Vagina (tissue), 2 donors: ENCODE data around the gene ITPKB. TPM values are rescaled to one million over a fixed set of nuclear protein-coding genes. Genes with fewer than 3 reads are reported as not detected.
"Not testable (repeated sequence)": the region's sequence is repeated elsewhere in the genome, so short reads cannot be mapped to it uniquely, and the experiment has no call there.

Source experiments
- DNase-seq, 2 donors: peaks; one replicate each; pipeline ENCODE4 v3.0.0-alpha.2; 2017; ENCODE audit errors: extremely low spot score in 2 of 2
- H3K27ac ChIP-seq: fragments of 200-600 bp; sonication (generic); one replicate; pipeline ENCODE4 v1.5.1; 2019
- H3K27me3 ChIP-seq: fragments of 200-600 bp; sonication (generic); one replicate; pipeline ENCODE4 v1.5.1; 2019
- H3K36me3 ChIP-seq, 2 donors: fragments of 200-600 bp; sonication (generic); one replicate each; pipeline ENCODE4 v1.5.1; 2017 to 2019
- H3K4me1 ChIP-seq: fragments of 200-600 bp; sonication (generic); one replicate; pipeline ENCODE4 v1.5.1; 2019
- H3K4me3 ChIP-seq, 2 donors: fragments of 200-600 bp; sonication (generic); 1 replicate in 1 of 2; 2 replicates in 1 of 2; pipeline ENCODE4 v1.5.1; 2016 to 2019
- H3K9me3 ChIP-seq: fragments of 200-600 bp; sonication (generic); one replicate; pipeline ENCODE4 v1.5.1; 2019
- POLR2A ChIP-seq, 2 donors: fragments of 450-650 bp; IDR thresholded peaks; one replicate each; pipeline ENCODE4 v1.6.1; 2017; ENCODE audit warnings: antibody characterized with exemption in 2 of 2, mild to moderate bottlenecking in 2 of 2, moderate library complexity in 2 of 2
- POLR2AphosphoS5 ChIP-seq, 2 donors: sonication (generic); formaldehyde crosslinking; IDR thresholded peaks; one replicate each; pipeline ENCODE4 v1.9.0; 2017; ENCODE audit warnings: antibody characterized with exemption in 2 of 2, mild to moderate bottlenecking in 2 of 2, low read depth in 1 of 2; ENCODE audit not compliant: insufficient read depth in 1 of 2
- intact Hi-C: fragments of 100-400 bp; cut with DNase I; formaldehyde crosslinking; loops from one replicate; pipeline ENCODE4 v1.15.1; 2023
- total RNA-seq: library from RNA; depleted of rRNA; stranded (reverse); fragments of >200 nt; gene quantifications from one replicate; pipeline ENCODE4 v1.2.3, GENCODE V29; 2016
- TF ChIP-seq, protein P1 (sequence below), 3 experiments: fragments of 450-650 bp in 2 of 3; fragments of 200-600 bp in 1 of 3; sonication (generic) in 1 of 3; IDR thresholded peaks; one replicate each; pipeline ENCODE4 v1.5.1; 2017 to 2019; ENCODE audit warnings: antibody characterized with exemption in 3 of 3, mild to moderate bottlenecking in 2 of 3, moderate library complexity in 2 of 3

The ITPKB gene
- total RNA-seq, 1 donor from 2014 or later, result 31.7 TPM

- intact Hi-C loops, result no loop called here
- no peaks in the 10 kb centered on the region for H3K27me3 ChIP-seq
- DNase-seq, result no peak
- H3K4me3 ChIP-seq, result no peak overlapping the region
- TF ChIP-seq, protein P1, sequence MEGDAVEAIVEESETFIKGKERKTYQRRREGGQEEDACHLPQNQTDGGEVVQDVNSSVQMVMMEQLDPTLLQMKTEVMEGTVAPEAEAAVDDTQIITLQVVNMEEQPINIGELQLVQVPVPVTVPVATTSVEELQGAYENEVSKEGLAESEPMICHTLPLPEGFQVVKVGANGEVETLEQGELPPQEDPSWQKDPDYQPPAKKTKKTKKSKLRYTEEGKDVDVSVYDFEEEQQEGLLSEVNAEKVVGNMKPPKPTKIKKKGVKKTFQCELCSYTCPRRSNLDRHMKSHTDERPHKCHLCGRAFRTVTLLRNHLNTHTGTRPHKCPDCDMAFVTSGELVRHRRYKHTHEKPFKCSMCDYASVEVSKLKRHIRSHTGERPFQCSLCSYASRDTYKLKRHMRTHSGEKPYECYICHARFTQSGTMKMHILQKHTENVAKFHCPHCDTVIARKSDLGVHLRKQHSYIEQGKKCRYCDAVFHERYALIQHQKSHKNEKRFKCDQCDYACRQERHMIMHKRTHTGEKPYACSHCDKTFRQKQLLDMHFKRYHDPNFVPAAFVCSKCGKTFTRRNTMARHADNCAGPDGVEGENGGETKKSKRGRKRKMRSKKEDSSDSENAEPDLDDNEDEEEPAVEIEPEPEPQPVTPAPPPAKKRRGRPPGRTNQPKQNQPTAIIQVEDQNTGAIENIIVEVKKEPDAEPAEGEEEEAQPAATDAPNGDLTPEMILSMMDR (IDR thresholded peaks at IDR 0.05), result no peak
- TF ChIP-seq POLR2AphosphoS5 (IDR thresholded peaks at IDR 0.05; ENCODE audit: insufficient read depth in 1 of 2, low read depth in 1 of 2) (no peak), POLR2A (IDR thresholded peaks at IDR 0.05) (no peak)
- H3K4me1 ChIP-seq, result no peaks in the 10 kb centered on the region
- no peak overlapping the region for H3K27ac ChIP-seq
- no peaks in the 10 kb centered on the region for H3K9me3 ChIP-seq
- no peaks in the 10 kb centered on the region for H3K36me3 ChIP-seq
These were observed 9.2 kb upstream of the ITPKB start for GRCh38 chr1:226748306-226748705.

GRCh38 chr1:226747519-226748263 lies 8.6 kb upstream of the ITPKB start:
- intact Hi-C loops, H3K4me3 ChIP-seq, DNase-seq, H3K27me3 ChIP-seq, H3K9me3 ChIP-seq, H3K36me3 ChIP-seq, H3K4me1 ChIP-seq, H3K27ac ChIP-seq: not testable (repeated sequence)

DNA sequence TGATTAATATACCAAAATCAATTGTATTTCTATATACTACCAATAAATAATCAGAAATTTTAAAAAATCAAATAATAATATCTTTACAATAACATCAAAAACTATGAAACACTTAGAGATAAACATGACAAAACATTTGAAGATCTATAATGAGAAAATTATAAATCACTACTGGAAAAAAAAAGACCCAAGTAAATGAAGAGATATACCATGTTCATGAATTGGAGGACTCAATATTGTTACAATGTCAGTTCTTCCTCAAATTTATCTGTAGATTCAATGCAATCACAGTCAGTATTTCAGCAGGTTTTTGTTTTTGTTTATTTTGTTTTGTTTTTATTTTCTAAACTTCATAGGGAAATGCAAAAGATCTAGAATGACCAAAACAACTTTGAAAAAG lies 4.2 kb upstream of the ITPKB start:
- no peak for DNase-seq
- intact Hi-C loops, result no loop called here
- no peak overlapping the region for H3K4me3 ChIP-seq
- H3K36me3 ChIP-seq, result no peaks in the 10 kb centered on the region
- H3K9me3 ChIP-seq, result no peaks in the 10 kb centered on the region
- peaks cover 8% of the 10 kb centered on the region for H3K4me1 ChIP-seq
- H3K27ac ChIP-seq, result no peak overlapping the region
- no peaks in the 10 kb centered on the region for H3K27me3 ChIP-seq
- TF ChIP-seq, protein P1 (IDR thresholded peaks at IDR 0.05), result no peak
- no peak for TF ChIP-seq POLR2AphosphoS5 (IDR thresholded peaks at IDR 0.05; ENCODE audit: insufficient read depth in 1 of 2, low read depth in 1 of 2)
- TF ChIP-seq POLR2A (IDR thresholded peaks at IDR 0.05), result no peak

DNA sequence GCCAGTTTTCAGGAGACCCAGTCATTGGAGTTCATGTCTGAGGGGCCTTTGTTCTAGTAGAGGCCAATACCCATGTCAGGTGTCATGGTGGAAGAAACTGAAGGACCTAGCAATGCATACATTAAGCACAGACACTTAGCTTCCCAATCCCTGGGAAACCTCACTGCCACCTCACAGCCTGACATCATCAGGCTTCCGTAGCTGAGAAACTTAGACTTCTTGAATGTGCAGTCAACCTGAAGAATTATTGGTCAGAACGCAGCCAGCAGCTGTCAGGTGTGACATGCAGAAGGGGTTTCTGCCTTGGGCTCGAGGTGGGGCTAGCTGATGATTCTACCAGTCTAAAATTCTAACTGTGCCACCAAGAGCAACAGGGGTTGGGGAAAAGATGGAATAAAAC lies 1.9 kb upstream of the ITPKB start:
- Histone ChIP-seq H3K36me3 (no peaks in the 10 kb centered on the region), H3K27ac (no peak overlapping the region), H3K4me3 (no peak overlapping the region), H3K4me1 (peaks cover 21% of the 10 kb centered on the region), H3K27me3 (no peaks in the 10 kb centered on the region), H3K9me3 (no peaks in the 10 kb centered on the region)
- TF ChIP-seq POLR2A (IDR thresholded peaks at IDR 0.05) (no peak), POLR2AphosphoS5 (IDR thresholded peaks at IDR 0.05; ENCODE audit: insufficient read depth in 1 of 2, low read depth in 1 of 2) (no peak)
- TF ChIP-seq, protein P1 (IDR thresholded peaks at IDR 0.05), result no peak
- intact Hi-C loops, result no loop called here
- no peak for DNase-seq

- Histone ChIP-seq H3K27ac (peak overlapping the region; percentile 97), H3K27me3 (no peaks in the 10 kb centered on the region), H3K4me1 (peaks cover 34% of the 10 kb centered on the region), H3K36me3 (peaks cover 0 to 11% of the 10 kb centered on the region in 2 donors), H3K9me3 (no peaks in the 10 kb centered on the region), H3K4me3 (peak overlapping the region; percentile 15 to 99)
- intact Hi-C loops, result loop anchor here (5.0 to 10.0 kb wide), 2 partner anchors 77 to 105 kb away; no protein-coding TSS in a partner anchor
- no peak for TF ChIP-seq POLR2A (IDR thresholded peaks at IDR 0.05)
- no peak for TF ChIP-seq POLR2AphosphoS5 (IDR thresholded peaks at IDR 0.05; ENCODE audit: insufficient read depth in 1 of 2, low read depth in 1 of 2)
- TF ChIP-seq, protein P1 (IDR thresholded peaks at IDR 0.05), result no peak
- no peak for DNase-seq
These were observed 599 bp upstream of the ITPKB start for GRCh38 chr1:226739696-226740065.
